ENCODE measurements around the gene UNC45B. TPM values are rescaled to one million over a fixed set of nuclear protein-coding genes. Genes with fewer than 3 reads are reported as not detected.

The UNC45B gene
- total RNA-seq, 6 experiments from 2014 or later, result not detected

DNA sequence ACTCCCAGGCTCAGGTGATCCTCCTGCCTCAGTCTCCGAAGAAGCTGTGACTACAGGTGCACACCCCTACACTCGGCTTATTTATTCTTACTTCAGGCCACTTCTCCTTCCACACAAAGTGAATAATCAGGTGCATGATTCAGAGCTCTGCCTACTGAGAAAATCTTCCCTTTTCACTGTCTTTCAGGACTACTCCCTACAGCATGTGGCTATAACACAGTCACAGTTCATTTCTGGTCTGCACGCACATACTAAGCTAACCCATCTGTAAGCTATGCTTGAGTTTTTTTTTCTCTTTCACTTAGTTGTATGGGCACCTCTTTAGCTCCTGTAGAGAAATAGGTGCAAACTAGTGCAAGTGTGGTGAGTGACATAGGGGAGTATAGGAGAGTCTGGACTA, 87.7 kb downstream of the UNC45B start:
- H3K27ac Mint-ChIP-seq, result no peak overlapping the region
- H3K27me3 Mint-ChIP-seq (ENCODE audit: insufficient read depth), result peaks cover 11% of the 10 kb centered on the region
- no peaks in the 10 kb centered on the region for H3K9me3 Mint-ChIP-seq
- no peak overlapping the region for H3K4me3 Mint-ChIP-seq
- peaks cover 21% of the 10 kb centered on the region for H3K4me1 Mint-ChIP-seq (ENCODE audit: low read depth)
- no peak for DNase-seq
- H3K36me3 Mint-ChIP-seq (ENCODE audit: low read depth), result no peaks in the 10 kb centered on the region
- TF ChIP-seq, protein P1, sequence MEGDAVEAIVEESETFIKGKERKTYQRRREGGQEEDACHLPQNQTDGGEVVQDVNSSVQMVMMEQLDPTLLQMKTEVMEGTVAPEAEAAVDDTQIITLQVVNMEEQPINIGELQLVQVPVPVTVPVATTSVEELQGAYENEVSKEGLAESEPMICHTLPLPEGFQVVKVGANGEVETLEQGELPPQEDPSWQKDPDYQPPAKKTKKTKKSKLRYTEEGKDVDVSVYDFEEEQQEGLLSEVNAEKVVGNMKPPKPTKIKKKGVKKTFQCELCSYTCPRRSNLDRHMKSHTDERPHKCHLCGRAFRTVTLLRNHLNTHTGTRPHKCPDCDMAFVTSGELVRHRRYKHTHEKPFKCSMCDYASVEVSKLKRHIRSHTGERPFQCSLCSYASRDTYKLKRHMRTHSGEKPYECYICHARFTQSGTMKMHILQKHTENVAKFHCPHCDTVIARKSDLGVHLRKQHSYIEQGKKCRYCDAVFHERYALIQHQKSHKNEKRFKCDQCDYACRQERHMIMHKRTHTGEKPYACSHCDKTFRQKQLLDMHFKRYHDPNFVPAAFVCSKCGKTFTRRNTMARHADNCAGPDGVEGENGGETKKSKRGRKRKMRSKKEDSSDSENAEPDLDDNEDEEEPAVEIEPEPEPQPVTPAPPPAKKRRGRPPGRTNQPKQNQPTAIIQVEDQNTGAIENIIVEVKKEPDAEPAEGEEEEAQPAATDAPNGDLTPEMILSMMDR (IDR thresholded peaks at IDR 0.05), result no peak

DNA sequence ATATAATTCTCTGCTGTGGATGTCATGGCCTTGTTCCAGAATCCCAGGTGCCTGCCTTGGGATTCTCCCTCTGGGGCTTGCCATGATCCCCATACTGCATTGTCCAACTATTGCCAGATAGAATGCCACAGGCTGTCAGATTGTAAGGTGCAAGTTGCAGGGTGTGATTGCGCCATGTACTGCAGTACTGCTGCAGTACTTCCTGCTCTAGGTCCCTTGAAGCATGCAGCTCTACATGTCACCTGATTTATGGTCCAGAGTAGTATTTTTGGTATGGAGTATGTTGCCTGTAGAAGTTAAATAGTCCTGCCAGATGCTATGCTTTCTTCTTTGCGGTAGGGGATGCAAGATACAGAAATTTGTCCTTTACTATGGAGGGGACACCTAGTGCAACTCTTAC, 88.3 kb downstream of the UNC45B start:
- DNase-seq, result no peak
- Mint-ChIP-seq H3K4me3 (no peak overlapping the region), H3K9me3 (no peaks in the 10 kb centered on the region), H3K36me3 (ENCODE audit: low read depth) (no peaks in the 10 kb centered on the region), H3K4me1 (ENCODE audit: low read depth) (peaks cover 22% of the 10 kb centered on the region), H3K27me3 (ENCODE audit: insufficient read depth) (peaks cover 11% of the 10 kb centered on the region), H3K27ac (no peak overlapping the region)
- TF ChIP-seq, protein P1 (IDR thresholded peaks at IDR 0.05), result no peak

DNA sequence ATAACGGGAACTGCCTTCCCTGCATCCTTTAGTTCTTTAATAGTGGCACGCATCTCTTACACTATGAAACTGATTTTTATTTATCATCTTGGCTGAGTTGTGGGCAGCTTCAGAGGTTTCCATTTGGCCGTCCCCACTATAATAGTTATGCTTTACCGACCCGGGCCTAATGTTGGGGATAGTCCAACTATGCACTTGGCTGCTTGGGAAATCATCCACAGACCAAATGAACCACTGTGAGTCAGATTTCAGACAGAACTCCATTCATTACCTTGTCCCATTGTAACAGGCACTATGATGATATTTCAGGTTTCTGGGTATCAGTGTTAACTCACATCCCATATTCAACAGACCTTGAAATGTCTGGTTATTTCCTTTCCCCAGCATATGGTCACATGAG, 89.2 kb downstream of the UNC45B start:
- TF ChIP-seq, protein P1 (IDR thresholded peaks at IDR 0.05), result no peak
- no peaks in the 10 kb centered on the region for H3K36me3 Mint-ChIP-seq (ENCODE audit: low read depth)
- no peak overlapping the region for H3K27ac Mint-ChIP-seq
- H3K4me3 Mint-ChIP-seq, result no peak overlapping the region
- H3K4me1 Mint-ChIP-seq (ENCODE audit: low read depth), result peaks cover 27% of the 10 kb centered on the region
- H3K27me3 Mint-ChIP-seq (ENCODE audit: insufficient read depth), result peaks cover 10% of the 10 kb centered on the region
- no peak for DNase-seq
- no peaks in the 10 kb centered on the region for H3K9me3 Mint-ChIP-seq

- Mint-ChIP-seq H3K4me1 (ENCODE audit: low read depth) (peaks cover 33% of the 10 kb centered on the region), H3K27ac (no peak overlapping the region)
These were observed 91.2 kb downstream of the UNC45B start for GRCh38 chr17:35238821-35239220.

More at GRCh38 chr17:35238821-35239220, 91.2 kb downstream of the UNC45B start:
- Mint-ChIP-seq H3K9me3 (no peaks in the 10 kb centered on the region), H3K36me3 (ENCODE audit: low read depth) (no peaks in the 10 kb centered on the region), H3K27me3 (ENCODE audit: insufficient read depth) (peaks cover 12% of the 10 kb centered on the region), H3K4me3 (peak overlapping the region; percentile 36; the same call in 1 of the 2 replicates)
- TF ChIP-seq, protein P1 (IDR thresholded peaks at IDR 0.05), result no peak
- peak; percentile 67 for DNase-seq

Other genes with a start within 250 kb of the UNC45B start
- gene CCT6B, start 186.4 kb upstream of the UNC45B start, total RNA-seq (2021; fragmentation: NEBNext Ultra II Directional; extraction: Animal tissue kit (Norgen Biotek cat#: 25700)), result 1 to 10 TPM; 1.1 to 2.1 (median 1.4) TPM
- 10 to 100 TPM in 4 of 6 experiments, 1 to 10 TPM in 2; 9.6 to 14.8 (median 11.8) TPM for gene ZNF830, start 186.3 kb upstream of the UNC45B start, total RNA-seq (2021; fragmentation: NEBNext Ultra II Directional; extraction: Animal tissue kit (Norgen Biotek cat#: 25700))
- gene LIG3, start 167.3 kb upstream of the UNC45B start, total RNA-seq (2021; fragmentation: NEBNext Ultra II Directional; extraction: Animal tissue kit (Norgen Biotek cat#: 25700)), result 10 to 100 TPM; 22.6 to 34.4 (median 31.9) TPM
- 10 to 100 TPM; 12.0 to 18.5 (median 13.6) TPM for gene RFFL, start 84.1 kb upstream of the UNC45B start, total RNA-seq (2021; fragmentation: NEBNext Ultra II Directional; extraction: Animal tissue kit (Norgen Biotek cat#: 25700))
- 10 to 100 TPM in 5 of 6 experiments, 1 to 10 TPM in 1; 8.9 to 14.1 (median 12.7) TPM for gene RAD51D, start 28.0 kb upstream of the UNC45B start, total RNA-seq (2021; fragmentation: NEBNext Ultra II Directional; extraction: Animal tissue kit (Norgen Biotek cat#: 25700))
- gene FNDC8, start 26.2 kb upstream of the UNC45B start, total RNA-seq (2021; fragmentation: NEBNext Ultra II Directional; extraction: Animal tissue kit (Norgen Biotek cat#: 25700)), result not detected
- 10 to 100 TPM; 15.2 to 21.0 (median 18.5) TPM for gene NLE1, start 5.5 kb upstream of the UNC45B start, total RNA-seq (2021; fragmentation: NEBNext Ultra II Directional; extraction: Animal tissue kit (Norgen Biotek cat#: 25700))
- not detected for gene SLC35G3, start 46.6 kb downstream of the UNC45B start, total RNA-seq (2021; fragmentation: NEBNext Ultra II Directional; extraction: Animal tissue kit (Norgen Biotek cat#: 25700))
- 10 to 100 TPM; 55.2 to 64.0 (median 56.1) TPM for gene SLFN5, start 95.3 kb downstream of the UNC45B start, total RNA-seq (2021; fragmentation: NEBNext Ultra II Directional; extraction: Animal tissue kit (Norgen Biotek cat#: 25700))
- gene SLFN11, start 225.8 kb downstream of the UNC45B start, total RNA-seq (2021; fragmentation: NEBNext Ultra II Directional; extraction: Animal tissue kit (Norgen Biotek cat#: 25700)), result 10 to 100 TPM; 24.2 to 44.3 (median 37.9) TPM